ENCODE data around the gene RMDN2. TPM values are rescaled to one million over a fixed set of nuclear protein-coding genes. Genes with fewer than 3 reads are reported as not detected.
"Not testable (repeated sequence)": the region's sequence is repeated elsewhere in the genome, so short reads cannot be mapped to it uniquely, and the experiment has no call there.

The RMDN2 gene
- total RNA-seq, 1 donor from 2014 or later, result 3.2 TPM

GRCh38 chr2:37898448-37898847 lies 26.6 kb upstream of the RMDN2 start:
- ATAC-seq, result no peak

GRCh38 chr2:37902991-37903390 lies 22.1 kb upstream of the RMDN2 start:
- ATAC-seq, result no peak

GRCh38 chr2:37904425-37904824 lies 20.7 kb upstream of the RMDN2 start:
- ATAC-seq, result no peak

DNA sequence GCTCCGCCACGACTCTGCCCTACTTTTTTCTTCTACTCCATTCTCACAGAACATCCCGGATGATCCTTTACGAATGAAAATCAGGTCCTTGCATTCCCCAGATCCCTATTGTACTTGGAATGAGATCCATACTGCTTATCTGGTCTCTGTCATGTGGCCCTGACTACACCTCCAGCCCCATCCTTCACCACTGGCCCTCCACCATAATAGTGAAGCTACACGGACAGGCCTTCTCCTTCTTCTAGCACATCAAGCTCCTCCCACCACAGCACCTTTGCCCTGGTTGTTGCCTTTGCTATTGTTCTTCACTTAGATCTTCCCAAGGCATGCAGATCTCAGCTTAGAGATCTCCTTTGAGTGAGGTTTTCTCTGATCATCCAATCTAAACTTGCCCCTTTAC lies 20.1 kb upstream of the RMDN2 start:
- no peak for ATAC-seq

- no peak for ATAC-seq
Measured at GRCh38 chr2:37906131-37906530, 19.0 kb upstream of the RMDN2 start.

- ATAC-seq, result no peak
Measured at GRCh38 chr2:37907501-37908225, 17.4 kb upstream of the RMDN2 start.

DNA sequence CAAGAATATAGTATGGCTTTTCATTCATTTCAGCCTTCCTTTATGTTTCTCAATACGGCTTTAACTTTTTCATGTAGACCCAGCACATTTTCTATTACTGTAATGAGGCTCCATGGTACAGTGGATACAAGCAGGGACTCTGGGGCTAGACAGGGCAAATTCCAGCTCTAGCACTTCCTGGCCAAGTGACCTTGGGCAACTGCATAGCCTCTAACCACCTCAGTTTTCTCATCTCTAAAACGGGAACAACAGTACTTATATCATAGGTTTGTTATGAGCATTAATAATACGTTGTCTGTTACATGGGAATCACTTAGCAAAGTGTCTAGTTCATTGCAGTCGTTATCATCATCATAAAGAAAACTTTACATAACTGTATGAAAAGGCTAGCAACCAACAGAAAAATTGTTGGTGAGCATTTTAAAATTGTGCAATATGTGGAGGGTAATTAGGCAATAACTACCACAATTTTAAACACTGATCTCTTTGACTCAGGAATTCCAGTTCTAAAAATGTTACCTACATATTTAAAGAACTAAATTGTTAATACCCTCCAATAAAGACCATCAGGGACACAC lies 13.7 kb upstream of the RMDN2 start:
- ATAC-seq, result no peak

- no peak for ATAC-seq
Measured at GRCh38 chr2:37912056-37912455, 13.0 kb upstream of the RMDN2 start.

DNA sequence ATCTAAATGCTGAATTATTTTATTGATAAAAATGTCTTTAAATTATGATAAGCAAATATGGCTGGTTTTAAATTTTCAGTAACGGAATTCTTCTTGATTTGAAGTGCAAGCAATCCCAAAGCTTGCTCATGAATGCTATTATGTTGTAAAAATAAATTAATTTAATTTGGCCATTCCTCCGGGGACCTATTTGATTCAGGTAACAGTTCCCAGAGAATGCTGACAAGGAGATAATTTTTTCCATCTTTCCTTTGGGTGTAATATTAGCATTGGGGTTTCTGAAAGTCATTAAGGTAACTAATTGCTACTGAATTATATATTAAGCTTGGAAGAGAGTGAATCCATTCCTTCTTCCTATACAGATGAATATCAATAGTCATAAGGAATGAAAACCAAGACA lies 12.5 kb upstream of the RMDN2 start:
- ATAC-seq, result no peak

GRCh38 chr2:37914340-37914739 lies 10.7 kb upstream of the RMDN2 start:
- ATAC-seq, result no peak

DNA sequence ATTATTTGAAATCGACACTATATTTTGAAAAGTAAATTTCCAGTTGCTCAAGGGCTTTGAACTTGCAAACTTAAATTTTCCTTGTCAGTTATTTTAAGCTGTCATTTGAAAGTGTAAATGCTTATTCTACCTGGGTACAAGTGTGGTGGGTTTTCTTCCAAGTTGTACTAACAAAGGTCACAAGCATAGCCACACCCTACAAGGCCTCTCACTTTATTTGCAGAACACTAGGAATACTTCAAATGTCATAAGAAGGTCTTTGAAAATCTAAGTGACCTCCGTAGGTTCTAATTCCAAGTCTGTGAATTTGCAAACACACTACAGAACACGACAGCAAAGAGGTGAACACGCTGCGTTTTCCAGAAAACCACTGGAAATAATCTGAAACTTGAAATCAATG lies 9.3 kb upstream of the RMDN2 start:
- no peak for ATAC-seq

DNA sequence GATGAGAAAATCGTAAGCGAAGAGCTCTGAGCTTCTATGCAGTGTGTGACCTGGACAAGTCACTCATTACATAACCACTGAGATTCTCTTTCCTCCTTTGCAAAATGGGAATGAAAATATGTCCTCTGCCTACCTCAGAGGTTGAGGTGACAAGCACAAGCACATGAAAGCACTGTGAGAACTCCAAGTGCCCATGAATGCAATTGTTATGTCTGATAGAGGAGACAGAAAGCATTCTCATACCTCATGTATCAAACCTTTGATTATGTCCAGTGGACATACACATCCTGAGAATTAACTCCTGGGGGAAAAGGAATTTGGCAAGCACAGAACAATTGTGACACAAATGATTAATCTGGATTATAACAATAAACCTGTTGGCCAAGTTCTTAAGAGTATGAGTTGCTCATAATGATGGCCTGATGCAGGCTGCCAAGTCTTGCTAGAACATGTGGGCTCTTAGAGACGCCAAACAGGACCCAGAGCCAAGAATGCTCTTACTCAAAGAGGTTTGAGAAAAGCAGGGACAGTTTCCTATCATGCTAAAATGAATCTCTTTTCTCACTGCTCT lies 8.5 kb upstream of the RMDN2 start:
- peak; percentile 99 for ATAC-seq

DNA sequence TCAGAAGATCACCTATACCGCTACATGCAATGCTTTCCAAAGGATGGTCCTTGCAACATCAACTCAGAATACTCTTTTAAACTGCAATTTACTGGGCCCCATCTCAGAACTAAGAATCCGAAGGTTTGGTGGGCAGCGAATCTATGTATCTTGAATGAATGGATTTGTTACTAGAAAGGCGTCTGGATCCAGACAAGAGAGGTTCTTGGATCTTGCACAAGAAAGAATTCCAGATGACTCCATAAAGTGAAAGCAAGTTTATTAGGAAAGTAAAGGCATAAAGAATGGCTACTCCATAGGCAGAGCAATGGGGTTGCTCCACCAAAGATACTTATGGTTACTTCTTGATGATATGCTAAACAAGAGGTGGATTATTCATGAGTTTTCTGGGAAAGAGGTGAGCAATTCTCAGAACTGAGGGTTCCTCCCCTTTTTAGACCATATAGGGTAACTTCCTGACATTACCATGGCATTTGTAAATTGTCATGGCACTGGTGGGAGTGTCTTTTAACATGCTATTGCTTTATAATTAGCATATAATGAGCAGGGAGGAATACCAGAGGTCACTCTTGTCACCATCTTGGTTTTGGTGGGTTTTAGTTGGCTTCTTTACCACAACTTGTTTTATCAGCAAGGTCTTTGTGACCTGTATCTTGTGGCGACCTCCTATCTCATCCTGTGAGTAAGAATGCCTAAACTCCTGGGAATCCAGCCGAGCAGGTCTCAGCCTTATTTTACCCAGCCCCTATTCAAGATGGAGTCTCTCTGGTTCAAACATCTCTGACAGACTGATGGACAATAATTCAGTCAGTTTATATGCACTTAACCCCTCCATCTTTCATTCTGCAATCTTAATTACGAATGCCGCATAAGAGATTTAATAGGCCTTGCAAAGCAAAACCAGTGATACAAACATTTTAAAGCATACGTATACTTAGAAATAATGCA lies 7.5 kb upstream of the RMDN2 start:
- ATAC-seq, result no peak

DNA sequence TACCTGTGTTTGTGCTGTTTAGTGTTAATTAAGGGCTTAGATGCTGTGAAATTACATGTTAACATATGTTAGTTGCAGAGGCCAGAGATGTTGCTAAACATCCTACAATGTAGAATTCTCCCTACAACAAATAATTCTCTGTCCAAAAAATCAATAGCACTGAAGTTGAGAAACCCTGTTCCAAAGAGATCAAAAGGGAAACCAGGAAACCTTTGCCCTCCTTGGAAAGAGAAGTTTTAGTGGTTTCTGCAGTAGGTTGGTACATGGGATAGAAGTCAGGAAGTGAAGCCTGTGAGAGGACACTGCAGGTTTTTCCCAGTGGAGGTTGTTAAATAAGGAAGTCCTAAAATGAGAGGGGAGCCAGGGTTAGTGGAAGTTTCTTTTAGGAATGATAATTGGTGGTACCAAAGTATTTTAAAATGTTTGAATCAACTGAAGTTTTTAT lies 6.3 kb upstream of the RMDN2 start:
- no peak for ATAC-seq

- ATAC-seq, result no peak
Measured at GRCh38 chr2:37919631-37920032, 5.5 kb upstream of the RMDN2 start.

DNA sequence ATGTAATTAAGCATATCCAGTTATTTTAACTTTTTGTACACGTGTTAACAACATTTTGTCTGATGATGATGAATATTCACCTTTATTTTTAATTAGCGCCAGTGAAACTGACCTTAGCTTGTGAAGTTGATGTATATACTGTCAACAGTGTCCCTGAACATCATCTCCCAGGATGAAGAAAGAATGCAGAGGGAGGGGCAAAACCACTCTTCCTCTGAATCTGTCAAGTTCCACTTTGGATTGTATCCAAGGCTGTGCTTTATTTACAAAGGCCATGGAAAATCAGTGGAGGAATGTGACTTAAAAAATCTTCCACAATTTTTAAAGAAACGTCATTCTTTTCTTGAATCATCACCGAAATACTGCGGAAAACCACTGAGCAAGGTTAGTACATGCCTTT lies 4.5 kb upstream of the RMDN2 start:
- ATAC-seq, result no peak

- ATAC-seq, result no peak
Measured at GRCh38 chr2:37921781-37922180, 3.3 kb upstream of the RMDN2 start.

- ATAC-seq, result no peak
Measured at GRCh38 chr2:37923308-37924055, 1.6 kb upstream of the RMDN2 start.

DNA sequence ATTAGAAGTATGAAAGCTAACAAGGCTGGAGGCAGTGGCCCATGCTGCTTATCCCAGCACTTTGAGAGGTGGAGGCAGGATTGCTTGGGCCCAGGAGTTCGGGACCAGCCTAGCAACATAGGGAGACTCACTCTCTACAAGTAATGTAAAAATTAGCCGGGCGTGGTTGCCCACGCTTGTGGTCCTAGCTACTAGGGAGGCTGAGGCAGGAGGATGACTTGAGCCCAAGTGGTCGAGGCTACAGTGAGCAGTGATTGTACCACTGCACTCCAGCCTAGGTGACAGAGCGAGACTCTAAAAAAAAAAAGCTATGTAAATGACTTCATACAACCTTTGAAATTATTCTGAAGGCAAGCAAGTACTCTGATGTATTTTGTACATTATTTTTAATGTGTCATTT lies 1.5 kb downstream of the RMDN2 start:
- ATAC-seq, result no peak

DNA sequence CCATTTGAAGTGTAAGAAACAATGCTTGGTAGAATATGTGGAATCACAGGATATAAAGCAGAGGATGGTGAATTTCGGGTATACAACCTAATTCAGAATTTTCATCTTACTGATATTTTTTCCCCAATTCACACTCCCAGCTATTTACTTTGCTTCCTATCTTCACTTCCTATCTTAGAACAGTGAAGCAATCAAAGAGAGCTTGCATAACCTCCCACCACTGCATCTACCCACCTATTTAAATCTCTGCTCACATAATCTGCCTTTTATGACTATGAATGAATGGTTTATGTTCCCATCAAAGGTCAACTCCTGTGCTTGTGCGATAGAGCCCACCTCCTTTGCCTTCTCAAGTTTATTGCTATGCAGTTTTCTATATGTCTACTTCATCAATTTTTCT lies 3.3 kb downstream of the RMDN2 start:
- no peak for ATAC-seq

GRCh38 chr2:37930392-37930791 lies 5.3 kb downstream of the RMDN2 start:
- ATAC-seq, result not testable (repeated sequence)

- not testable (repeated sequence) for ATAC-seq
Measured at GRCh38 chr2:37932873-37933272, 7.8 kb downstream of the RMDN2 start.

All from esophagus mucosa (tissue), 1 donor.